Esophagus squamous epithelium (tissue), 5 donors: ENCODE measurements around the gene MON1A. TPM values are rescaled to one million over a fixed set of nuclear protein-coding genes. Genes with fewer than 3 reads are reported as not detected.
"Not testable (repeated sequence)": the region's sequence is repeated elsewhere in the genome, so short reads cannot be mapped to it uniquely, and the experiment has no call there.

Source experiments
- DNase-seq: peaks from one replicate; lab custom pipeline; 2025; lab: John Stamatoyannopoulos, UW
- H3K27ac ChIP-seq, 4 donors: fragments of 200-600 bp; sonication (generic); one replicate each; pipeline ENCODE4 v1.5.1; 2016 to 2019; ENCODE audit warnings: mild to moderate bottlenecking in 1 of 4
- H3K27me3 ChIP-seq, 4 donors: fragments of 200-600 bp; sonication (generic); 1 replicate in 3 of 4; 2 replicates in 1 of 4; pipeline versions ENCODE4 v1.5.1 to v1.6.0; 2017 to 2021; ENCODE audit warnings: antibody characterized with exemption in 1 of 4
- H3K36me3 ChIP-seq, 3 donors: fragments of 200-600 bp; sonication (generic); one replicate each; pipeline ENCODE4 v1.5.1; 2016 to 2019
- H3K4me1 ChIP-seq, 3 donors: fragments of 200-600 bp; sonication (generic); one replicate each; pipeline ENCODE4 v1.5.1; 2017 to 2019
- H3K4me3 ChIP-seq, 4 donors: fragments of 200-600 bp; sonication (generic); 1 replicate in 3 of 4; 2 replicates in 1 of 4; pipeline ENCODE4 v1.5.1; 2016 to 2019; ENCODE audit warnings: mild to moderate bottlenecking in 2 of 4, moderate library complexity in 1 of 4
- H3K9me3 ChIP-seq, 3 donors: fragments of 200-600 bp; sonication (generic); one replicate each; pipeline ENCODE4 v1.5.1; 2016 to 2019
- POLR2A ChIP-seq, 4 donors: fragments of 450-650 bp; IDR thresholded peaks; one replicate each; pipeline ENCODE4 v1.6.1; 2017; ENCODE audit warnings: antibody characterized with exemption in 4 of 4, mild to moderate bottlenecking in 4 of 4, moderate library complexity in 3 of 4
- WGBS, 2 donors: methylation state at CpG; one replicate each; pipeline ENCODE4 v1.1.5; 2018; 5-methylcytosine and 5-hydroxymethylcytosine counted together
- intact Hi-C: fragments of 100-400 bp; cut with DNase I; formaldehyde crosslinking; loops from one replicate; pipeline ENCODE4 v1.15.0; 2022
- total RNA-seq, 4 donors: library from RNA; depleted of rRNA; stranded (reverse); fragments of >200 nt; gene quantifications; one replicate each; pipeline ENCODE4 v1.1.0, GENCODE V29; 2016
- TF ChIP-seq, protein P1 (sequence below), 6 experiments: fragments of 450-650 bp in 4 of 6; fragments of 200-600 bp in 2 of 6; sonication (generic) in 2 of 6; IDR thresholded peaks; one replicate each; pipeline ENCODE4 v1.5.1; 2016 to 2019; ENCODE audit warnings: antibody characterized with exemption in 6 of 6, mild to moderate bottlenecking in 4 of 6, moderate library complexity in 4 of 6
- donor health status: DM: yes; HTN: yes; CAD: no.

Gene MON1A
- total RNA-seq, 4 donors from 2014 or later: 12.9 to 17.2 (median 14.1) TPM

DNA sequence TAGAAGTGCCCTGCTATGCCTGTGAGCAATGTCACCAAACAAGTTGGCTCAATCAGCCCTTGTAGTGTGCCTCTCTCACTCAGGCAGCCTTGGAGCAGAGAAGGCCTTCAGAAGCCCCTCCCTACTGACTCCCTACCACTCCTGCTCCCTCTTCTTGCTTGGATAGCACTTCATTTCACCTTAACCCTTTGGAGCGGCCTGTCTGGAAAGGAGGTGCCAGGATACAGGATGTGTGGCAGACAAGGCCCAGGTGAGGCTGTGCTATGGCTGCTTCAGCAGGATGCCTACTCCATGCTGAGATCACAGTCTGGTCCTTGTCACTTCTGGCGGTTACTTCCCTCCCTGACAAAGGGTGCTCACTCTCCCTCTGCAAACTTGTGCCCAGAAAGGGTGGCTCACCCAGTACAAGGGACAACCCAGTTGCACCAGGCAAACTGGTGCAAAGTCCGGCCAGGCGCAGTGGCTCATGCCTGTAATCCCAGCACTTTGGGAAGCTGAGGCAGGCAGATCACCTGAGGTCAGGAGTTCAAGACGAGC lies 1.1 kb downstream of the MON1A start:
- H3K27ac ChIP-seq: no peak overlapping the region
- no peaks in the 10 kb centered on the region for H3K27me3 ChIP-seq
- intact Hi-C loops: no loop called here
- DNase-seq: no peak
- WGBS, 2 donors: 46 to 69% methylated on average over 3 of the region's 5 CpGs
- no peaks in the 10 kb centered on the region for H3K36me3 ChIP-seq
- peaks cover 21 to 37% (median 22%) of the 10 kb centered on the region in 3 donors for H3K4me1 ChIP-seq
- TF ChIP-seq POLR2A (IDR thresholded peaks at IDR 0.05): no peak
- TF ChIP-seq, protein P1, sequence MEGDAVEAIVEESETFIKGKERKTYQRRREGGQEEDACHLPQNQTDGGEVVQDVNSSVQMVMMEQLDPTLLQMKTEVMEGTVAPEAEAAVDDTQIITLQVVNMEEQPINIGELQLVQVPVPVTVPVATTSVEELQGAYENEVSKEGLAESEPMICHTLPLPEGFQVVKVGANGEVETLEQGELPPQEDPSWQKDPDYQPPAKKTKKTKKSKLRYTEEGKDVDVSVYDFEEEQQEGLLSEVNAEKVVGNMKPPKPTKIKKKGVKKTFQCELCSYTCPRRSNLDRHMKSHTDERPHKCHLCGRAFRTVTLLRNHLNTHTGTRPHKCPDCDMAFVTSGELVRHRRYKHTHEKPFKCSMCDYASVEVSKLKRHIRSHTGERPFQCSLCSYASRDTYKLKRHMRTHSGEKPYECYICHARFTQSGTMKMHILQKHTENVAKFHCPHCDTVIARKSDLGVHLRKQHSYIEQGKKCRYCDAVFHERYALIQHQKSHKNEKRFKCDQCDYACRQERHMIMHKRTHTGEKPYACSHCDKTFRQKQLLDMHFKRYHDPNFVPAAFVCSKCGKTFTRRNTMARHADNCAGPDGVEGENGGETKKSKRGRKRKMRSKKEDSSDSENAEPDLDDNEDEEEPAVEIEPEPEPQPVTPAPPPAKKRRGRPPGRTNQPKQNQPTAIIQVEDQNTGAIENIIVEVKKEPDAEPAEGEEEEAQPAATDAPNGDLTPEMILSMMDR (IDR thresholded peaks at IDR 0.05): no peak
- H3K4me3 ChIP-seq: peak overlapping the region in 3 of 4 donors; percentile 77 to 89 (median 87)
- no peaks in the 10 kb centered on the region for H3K9me3 ChIP-seq

DNA sequence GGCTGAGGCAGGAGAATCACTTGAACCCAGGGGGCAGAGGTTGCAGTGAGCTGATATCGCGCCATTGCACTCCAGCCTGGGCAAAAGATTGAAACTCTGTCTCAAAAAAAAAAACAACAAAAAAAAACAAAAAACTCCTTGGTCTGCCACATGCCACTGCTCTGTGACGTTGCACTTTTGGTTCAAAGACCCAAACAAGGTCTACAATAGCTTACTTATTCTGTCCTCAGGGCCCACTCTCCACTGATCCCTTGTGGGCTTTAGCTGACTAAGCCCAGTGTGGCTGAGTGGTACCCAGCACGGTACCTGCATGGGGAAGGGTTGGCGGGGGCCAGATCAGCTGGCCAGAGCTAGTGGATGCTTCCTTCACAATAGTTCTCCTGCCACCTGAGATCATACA lies 1.8 kb downstream of the MON1A start:
- Histone ChIP-seq H3K27me3 (no peaks in the 10 kb centered on the region), H3K36me3 (peaks cover 0 to 6% (median 0%) of the 10 kb centered on the region in 3 donors), H3K9me3 (no peaks in the 10 kb centered on the region), H3K27ac (no peak overlapping the region), H3K4me3 (no peak overlapping the region), H3K4me1 (peaks cover 21 to 37% (median 22%) of the 10 kb centered on the region in 3 donors)
- intact Hi-C loops: no loop called here
- TF ChIP-seq, protein P1 (IDR thresholded peaks at IDR 0.05): no peak
- TF ChIP-seq POLR2A (IDR thresholded peaks at IDR 0.05): no peak
- WGBS, 2 donors: 80 to 90% methylated on average over 3 to 5 of the region's 5 CpGs
- DNase-seq: no peak

DNA sequence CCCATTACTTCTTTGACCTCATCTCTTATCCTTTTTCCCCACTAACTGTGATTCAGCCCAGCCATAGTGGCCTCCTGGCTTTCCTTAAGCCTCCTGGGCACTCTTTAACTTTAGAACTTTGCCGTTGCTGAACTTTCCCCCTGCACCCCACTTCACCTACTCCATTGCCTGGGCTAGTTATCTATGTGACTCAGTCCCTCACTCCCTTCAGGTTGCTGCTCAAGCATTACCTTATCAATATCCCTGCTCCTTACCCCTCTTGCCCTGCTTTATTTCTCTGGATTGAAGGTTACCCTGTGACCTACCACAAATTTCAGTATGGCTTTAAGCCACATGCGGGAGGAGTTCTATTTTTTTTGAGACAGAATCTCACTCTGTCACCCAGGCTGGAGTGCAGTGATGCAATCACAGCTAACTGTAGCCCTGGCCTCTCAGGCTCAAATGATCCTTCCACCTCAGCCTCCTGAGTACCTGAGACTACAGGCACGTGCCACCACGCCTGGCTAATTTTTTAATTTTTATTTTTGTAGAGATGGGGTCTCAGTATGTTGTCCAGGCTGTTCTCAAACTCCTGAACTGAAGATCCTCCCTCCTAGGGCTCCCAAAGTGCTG lies 3.4 kb downstream of the MON1A start:
- H3K27me3 ChIP-seq: no peaks in the 10 kb centered on the region
- intact Hi-C loops: no loop called here
- H3K27ac ChIP-seq: no peak overlapping the region
- TF ChIP-seq, protein P1 (IDR thresholded peaks at IDR 0.05): no peak
- no peak for TF ChIP-seq POLR2A (IDR thresholded peaks at IDR 0.05)
- peaks cover 0 to 10% (median 0%) of the 10 kb centered on the region in 3 donors for H3K36me3 ChIP-seq
- H3K9me3 ChIP-seq: no peaks in the 10 kb centered on the region
- no peak overlapping the region for H3K4me3 ChIP-seq
- peaks cover 21 to 37% (median 22%) of the 10 kb centered on the region in 3 donors for H3K4me1 ChIP-seq
- no peak for DNase-seq
- whole genome bisulfite sequencing, 2 donors: 79 to 89% methylated on average over 4 of the region's 4 CpGs

DNA sequence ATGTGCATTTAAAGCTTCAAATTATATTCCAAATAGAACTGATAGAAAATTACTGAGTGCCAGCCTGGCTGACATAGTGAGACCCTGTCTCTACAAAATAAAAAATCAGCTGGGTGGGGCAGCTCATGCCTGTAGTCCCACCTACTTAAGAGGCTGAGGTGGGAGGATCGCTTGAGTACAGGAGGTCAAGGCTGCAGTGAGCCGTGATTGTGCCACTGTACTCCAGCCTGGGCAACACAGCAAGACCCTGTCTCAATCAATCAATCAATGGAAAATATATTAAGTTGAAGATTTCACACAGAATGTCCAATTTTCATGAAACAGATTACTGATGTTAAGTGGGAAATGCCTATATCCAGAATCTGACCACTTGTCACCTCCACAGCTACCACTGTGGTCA lies 4.1 kb downstream of the MON1A start:
- H3K4me1 ChIP-seq: peaks cover 17 to 31% (median 21%) of the 10 kb centered on the region in 3 donors
- H3K27ac ChIP-seq: no peak overlapping the region
- WGBS, 2 donors: 80 to 96% methylated on average over 2 of the region's 2 CpGs

DNA sequence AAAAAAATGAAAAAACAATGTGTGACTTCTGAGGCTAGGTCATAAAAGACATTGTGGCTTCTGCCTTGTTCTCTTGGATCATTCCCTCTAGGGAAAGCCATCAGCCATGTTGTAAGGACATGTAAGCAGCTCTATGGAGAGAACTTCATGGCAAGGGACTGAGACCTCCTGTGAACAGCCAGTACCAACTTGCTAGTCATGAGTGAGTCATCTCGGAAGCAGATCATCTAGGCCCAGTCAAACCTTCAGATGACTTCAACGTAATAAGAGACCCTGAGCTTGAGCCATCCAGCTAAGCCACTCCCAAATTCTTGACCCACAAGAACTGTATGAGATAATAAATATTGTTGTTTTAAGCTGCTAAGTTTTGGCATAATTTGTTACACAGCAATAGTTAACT lies 4.9 kb downstream of the MON1A start:
- no peak for DNase-seq

More for the DNA sequence above, 4.1 kb downstream of the MON1A start:
- TF ChIP-seq, protein P1 (IDR thresholded peaks at IDR 0.05): no peak
- H3K36me3 ChIP-seq: peaks cover 0 to 10% (median 0%) of the 10 kb centered on the region in 3 donors
- DNase-seq: no peak
- H3K4me3 ChIP-seq: no peak overlapping the region
- no peaks in the 10 kb centered on the region for H3K9me3 ChIP-seq
- H3K27me3 ChIP-seq: no peaks in the 10 kb centered on the region
- intact Hi-C loops: no loop called here

DNA sequence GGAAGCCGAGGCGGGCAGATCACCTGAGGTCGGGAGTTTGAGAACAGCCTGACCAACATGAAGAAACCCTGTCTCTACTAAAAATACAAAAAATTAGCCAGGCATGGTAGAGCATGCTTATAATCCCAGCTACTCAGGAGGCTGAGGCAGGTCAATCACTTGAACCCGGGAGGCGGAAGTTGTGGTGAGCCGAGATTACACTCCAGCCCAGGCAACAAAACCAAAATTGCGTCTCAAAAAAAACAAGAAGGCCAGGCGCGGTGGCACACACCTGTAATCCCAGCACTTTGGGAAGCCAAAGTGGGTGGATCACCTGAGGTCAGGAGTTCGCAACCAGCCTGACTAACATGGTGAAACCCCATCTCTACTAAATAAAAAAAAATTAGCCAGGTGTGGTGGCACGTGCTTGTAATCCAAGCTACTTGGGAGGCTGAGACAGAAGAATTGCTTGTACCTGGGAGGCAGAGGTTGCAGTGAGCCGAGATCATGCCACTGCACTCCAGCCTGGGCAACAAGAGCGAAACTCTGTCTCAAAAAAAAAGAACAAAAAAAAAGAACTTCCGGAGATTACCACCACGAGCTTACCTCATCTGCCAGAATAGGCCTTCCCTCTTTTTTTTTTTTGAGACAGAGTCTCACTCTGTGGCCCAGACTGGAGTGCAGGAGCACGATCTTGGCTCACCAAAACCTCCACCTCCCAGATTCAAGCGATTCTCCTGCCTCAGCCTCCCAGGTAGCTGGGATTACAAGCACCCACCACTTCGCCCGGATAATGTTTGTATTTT lies 11.6 kb downstream of the MON1A start:
- H3K9me3 ChIP-seq, H3K36me3 ChIP-seq, intact Hi-C loops, H3K4me3 ChIP-seq, H3K27me3 ChIP-seq, DNase-seq, H3K27ac ChIP-seq: not testable (repeated sequence)
- 89 to 94% methylated on average over 14 to 16 of the region's 19 CpGs for WGBS, 2 donors
- peaks cover 0 to 15% (median 3%) of the 10 kb centered on the region in 3 donors for H3K4me1 ChIP-seq

More for the DNA sequence above, 4.9 kb downstream of the MON1A start:
- Histone ChIP-seq H3K4me1 (peaks cover 11 to 24% (median 13%) of the 10 kb centered on the region in 3 donors), H3K4me3 (no peak overlapping the region), H3K27ac (no peak overlapping the region), H3K27me3 (no peaks in the 10 kb centered on the region), H3K36me3 (peaks cover 0 to 10% (median 0%) of the 10 kb centered on the region in 3 donors), H3K9me3 (no peaks in the 10 kb centered on the region)
- WGBS, 2 donors: 31 to 39% methylated on average over 2 of the region's 2 CpGs
- no peak for TF ChIP-seq POLR2A (IDR thresholded peaks at IDR 0.05)
- TF ChIP-seq, protein P1 (IDR thresholded peaks at IDR 0.05): no peak
- intact Hi-C loops: no loop called here
